ENCODE measurements around the gene TM9SF2. TPM values are rescaled to one million over a fixed set of nuclear protein-coding genes. Genes with fewer than 3 reads are reported as not detected.

TM9SF2 gene
- total RNA-seq, 2 donors from 2014 or later = 49.8 to 63.6 TPM

GRCh38 chr13:99590519-99591011, 89.3 kb downstream of the TM9SF2 start:
- Histone ChIP-seq H3K36me3 (replicated peaks in 1 of 2; ENCODE audit: insufficient read depth in 1 of 2, low read depth in 2 of 2) (no peaks in the 10 kb centered on the region), H3K4me3 (no peak overlapping the region), H3K27me3 (no peaks in the 10 kb centered on the region), H3K27ac (no peak overlapping the region), H3K9me3 (no peaks in the 10 kb centered on the region), H3K4me1 (no peaks in the 10 kb centered on the region)
- 68 to 75% methylated on average over 3 of the region's 3 CpGs for WGBS, 2 donors
- no peak for ATAC-seq
- intact Hi-C loops (cut with DNase I) = no loop called here
- no peak for DNase-seq
- no peak for TF ChIP-seq CTCF (IDR thresholded peaks at IDR 0.05)
- TF ChIP-seq POLR2A (IDR thresholded peaks at IDR 0.05) = no peak

- no peaks in the 10 kb centered on the region for H3K4me1 ChIP-seq
- H3K36me3 ChIP-seq (replicated peaks in 1 of 2; ENCODE audit: insufficient read depth in 1 of 2, low read depth in 2 of 2) = no peaks in the 10 kb centered on the region
- intact Hi-C loops (cut with DNase I) = no loop called here
- no peak for DNase-seq
- ATAC-seq = no peak
- TF ChIP-seq CTCF (IDR thresholded peaks at IDR 0.05) = no peak
- TF ChIP-seq POLR2A (IDR thresholded peaks at IDR 0.05) = no peak
- H3K27me3 ChIP-seq = no peaks in the 10 kb centered on the region
- WGBS, 2 donors = 74 to 77% methylated on average over 5 of the region's 5 CpGs
- no peak overlapping the region for H3K27ac ChIP-seq
- H3K4me3 ChIP-seq = no peak overlapping the region
- H3K9me3 ChIP-seq = no peaks in the 10 kb centered on the region
These were observed 94.9 kb downstream of the TM9SF2 start for GRCh38 chr13:99596180-99596579.

GRCh38 chr13:99600318-99600717, 99.0 kb downstream of the TM9SF2 start:
- intact Hi-C loops (cut with DNase I) = no loop called here
- Histone ChIP-seq H3K9me3 (no peaks in the 10 kb centered on the region), H3K36me3 (replicated peaks in 1 of 2; ENCODE audit: insufficient read depth in 1 of 2, low read depth in 2 of 2) (no peaks in the 10 kb centered on the region), H3K4me1 (peaks cover 2% of the 10 kb centered on the region), H3K27me3 (no peaks in the 10 kb centered on the region), H3K27ac (no peak overlapping the region), H3K4me3 (no peak overlapping the region)
- TF ChIP-seq CTCF (IDR thresholded peaks at IDR 0.05) (no peak), POLR2A (IDR thresholded peaks at IDR 0.05) (no peak)
- ATAC-seq (no peak), DNase-seq (no peak)
- WGBS, 2 donors = 54 to 56% methylated on average over 7 of the region's 7 CpGs

- 82 to 89% methylated on average over 5 of the region's 5 CpGs for WGBS, 2 donors
- ATAC-seq (no peak), DNase-seq (no peak)
- Histone ChIP-seq H3K27ac (no peak overlapping the region), H3K4me3 (no peak overlapping the region), H3K36me3 (replicated peaks in 1 of 2; ENCODE audit: insufficient read depth in 1 of 2, low read depth in 2 of 2) (no peaks in the 10 kb centered on the region), H3K9me3 (no peaks in the 10 kb centered on the region), H3K4me1 (peaks cover 8% of the 10 kb centered on the region), H3K27me3 (no peaks in the 10 kb centered on the region)
- TF ChIP-seq POLR2A (IDR thresholded peaks at IDR 0.05) = no peak
- TF ChIP-seq CTCF (IDR thresholded peaks at IDR 0.05) = no peak
- intact Hi-C loops (cut with DNase I) = no loop called here
These were observed 100.3 kb downstream of the TM9SF2 start for GRCh38 chr13:99601535-99601934.

GRCh38 chr13:99604636-99605035, 103.4 kb downstream of the TM9SF2 start:
- TF ChIP-seq POLR2A (IDR thresholded peaks at IDR 0.05) = no peak
- no peak for DNase-seq
- Histone ChIP-seq H3K9me3 (no peaks in the 10 kb centered on the region), H3K36me3 (replicated peaks in 1 of 2; ENCODE audit: insufficient read depth in 1 of 2, low read depth in 2 of 2) (no peaks in the 10 kb centered on the region), H3K4me3 (no peak overlapping the region), H3K27me3 (no peaks in the 10 kb centered on the region), H3K4me1 (peaks cover 16% of the 10 kb centered on the region), H3K27ac (no peak overlapping the region)
- WGBS, 2 donors = 93 to 98% methylated on average over 3 of the region's 3 CpGs
- intact Hi-C loops (cut with DNase I) = no loop called here
- no peak for ATAC-seq
